ENCODE measurements around the gene FBLN5. TPM values are rescaled to one million over a fixed set of nuclear protein-coding genes. Genes with fewer than 3 reads are reported as not detected.
A peak's percentile ranks its signal among the peaks of the same experiment; 100 is the strongest.

The FBLN5 gene
- total RNA-seq, 6 experiments from 2014 or later = 6.7 to 36.3 (median 17.8) TPM

GRCh38 chr14:91985008-91985407, 37.5 kb upstream of the FBLN5 start:
- WGBS (ENCODE audit: insufficient coverage, low coverage, low lambda C conversion rate, missing lambda C conversion rate) = 78% methylated on average over 4 of the region's 4 CpGs
- no peaks in the 10 kb centered on the region for H3K27me3 ChIP-seq
- intact Hi-C loops (cut with DNase I) = no loop called here
- peak overlapping the region in 1 of 3 donors; percentile 16 for H3K27ac ChIP-seq
- H3K36me3 ChIP-seq = peaks cover 0 to 24% (median 8%) of the 10 kb centered on the region in 4 donors
- DNase-seq (no peak), ATAC-seq (no peak)
- H3K4me1 ChIP-seq = peaks cover 0 to 19% (median 0%) of the 10 kb centered on the region in 4 donors
- no peaks in the 10 kb centered on the region for H3K9me3 ChIP-seq
- TF ChIP-seq, protein P1, sequence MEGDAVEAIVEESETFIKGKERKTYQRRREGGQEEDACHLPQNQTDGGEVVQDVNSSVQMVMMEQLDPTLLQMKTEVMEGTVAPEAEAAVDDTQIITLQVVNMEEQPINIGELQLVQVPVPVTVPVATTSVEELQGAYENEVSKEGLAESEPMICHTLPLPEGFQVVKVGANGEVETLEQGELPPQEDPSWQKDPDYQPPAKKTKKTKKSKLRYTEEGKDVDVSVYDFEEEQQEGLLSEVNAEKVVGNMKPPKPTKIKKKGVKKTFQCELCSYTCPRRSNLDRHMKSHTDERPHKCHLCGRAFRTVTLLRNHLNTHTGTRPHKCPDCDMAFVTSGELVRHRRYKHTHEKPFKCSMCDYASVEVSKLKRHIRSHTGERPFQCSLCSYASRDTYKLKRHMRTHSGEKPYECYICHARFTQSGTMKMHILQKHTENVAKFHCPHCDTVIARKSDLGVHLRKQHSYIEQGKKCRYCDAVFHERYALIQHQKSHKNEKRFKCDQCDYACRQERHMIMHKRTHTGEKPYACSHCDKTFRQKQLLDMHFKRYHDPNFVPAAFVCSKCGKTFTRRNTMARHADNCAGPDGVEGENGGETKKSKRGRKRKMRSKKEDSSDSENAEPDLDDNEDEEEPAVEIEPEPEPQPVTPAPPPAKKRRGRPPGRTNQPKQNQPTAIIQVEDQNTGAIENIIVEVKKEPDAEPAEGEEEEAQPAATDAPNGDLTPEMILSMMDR (IDR thresholded peaks at IDR 0.05) = no peak
- TF ChIP-seq POLR2A (IDR thresholded peaks at IDR 0.05) = no peak
- no peak overlapping the region for H3K4me3 ChIP-seq

GRCh38 chr14:91983588-91983987, 36.1 kb upstream of the FBLN5 start:
- H3K36me3 ChIP-seq = peaks cover 0 to 25% (median 6%) of the 10 kb centered on the region in 4 donors
- intact Hi-C loops (cut with DNase I) = no loop called here
- no peak for DNase-seq

DNA sequence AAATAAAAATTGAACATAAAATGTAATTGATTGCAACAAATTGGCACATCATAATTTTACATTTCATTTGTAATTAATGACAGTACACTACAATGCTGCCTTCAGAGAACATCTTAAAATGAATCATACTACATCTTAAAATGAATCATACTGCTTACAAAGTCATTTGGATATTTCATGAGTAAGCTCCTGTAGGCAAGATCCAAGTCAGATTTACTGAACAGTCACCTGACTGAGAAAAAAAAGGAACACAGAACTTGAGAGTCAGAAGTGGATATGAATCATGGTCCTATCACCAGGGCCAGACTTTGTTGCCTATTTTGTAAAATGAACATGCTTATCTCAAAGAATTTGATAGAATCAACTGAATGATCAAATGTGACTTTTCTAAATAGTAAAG, 32.7 kb upstream of the FBLN5 start:
- no peak for TF ChIP-seq POLR2A (IDR thresholded peaks at IDR 0.05)
- TF ChIP-seq, protein P1 (IDR thresholded peaks at IDR 0.05) = no peak
- no peaks in the 10 kb centered on the region for H3K27me3 ChIP-seq
- no peak overlapping the region for H3K27ac ChIP-seq

More at GRCh38 chr14:91983588-91983987, 36.1 kb upstream of the FBLN5 start:
- TF ChIP-seq, protein P1 (IDR thresholded peaks at IDR 0.05) = no peak
- TF ChIP-seq POLR2A (IDR thresholded peaks at IDR 0.05) = no peak
- Histone ChIP-seq H3K4me1 (peaks cover 0 to 19% (median 0%) of the 10 kb centered on the region in 4 donors), H3K9me3 (no peaks in the 10 kb centered on the region), H3K27ac (no peak overlapping the region), H3K27me3 (no peaks in the 10 kb centered on the region), H3K4me3 (no peak overlapping the region)
- ATAC-seq = no peak
- WGBS (ENCODE audit: insufficient coverage, low coverage, low lambda C conversion rate, missing lambda C conversion rate) = 74% methylated on average over 4 of the region's 4 CpGs

GRCh38 chr14:91977884-91978283, 30.4 kb upstream of the FBLN5 start:
- no peaks in the 10 kb centered on the region for H3K4me1 ChIP-seq
- no peak overlapping the region for H3K27ac ChIP-seq
- TF ChIP-seq POLR2A (IDR thresholded peaks at IDR 0.05) = no peak
- TF ChIP-seq, protein P1 (IDR thresholded peaks at IDR 0.05) = no peak
- intact Hi-C loops (cut with DNase I) = no loop called here
- H3K4me3 ChIP-seq = no peak overlapping the region
- no peak for ATAC-seq
- no peak for DNase-seq
- H3K27me3 ChIP-seq = no peaks in the 10 kb centered on the region
- 95% methylated on average over 5 of the region's 5 CpGs for WGBS (ENCODE audit: insufficient coverage, low coverage, low lambda C conversion rate, missing lambda C conversion rate)
- no peaks in the 10 kb centered on the region for H3K9me3 ChIP-seq
- H3K36me3 ChIP-seq = peaks cover 0 to 27% (median 4%) of the 10 kb centered on the region in 4 donors

More for the DNA sequence above, 32.7 kb upstream of the FBLN5 start:
- peak in 1 of 4 donors; percentile 57 for ATAC-seq
- peaks cover 0 to 15% (median 1%) of the 10 kb centered on the region in 4 donors for H3K36me3 ChIP-seq
- no peaks in the 10 kb centered on the region for H3K9me3 ChIP-seq
- intact Hi-C loops (cut with DNase I) = no loop called here
- no peak overlapping the region for H3K4me3 ChIP-seq
- H3K4me1 ChIP-seq = no peaks in the 10 kb centered on the region
- no peak for DNase-seq

- H3K4me3 ChIP-seq = no peak overlapping the region
- H3K27ac ChIP-seq = no peak overlapping the region
- no peak for TF ChIP-seq POLR2A (IDR thresholded peaks at IDR 0.05)
- TF ChIP-seq, protein P1 (IDR thresholded peaks at IDR 0.05) = no peak
- H3K9me3 ChIP-seq = no peaks in the 10 kb centered on the region
- DNase-seq = no peak
- peaks cover 0 to 4% (median 0%) of the 10 kb centered on the region in 4 donors for H3K4me1 ChIP-seq
- ATAC-seq = no peak
- peaks cover 0 to 37% (median 6%) of the 10 kb centered on the region in 4 donors for H3K36me3 ChIP-seq
- intact Hi-C loops (cut with DNase I) = no loop called here
- no peaks in the 10 kb centered on the region for H3K27me3 ChIP-seq
These were observed 28.3 kb upstream of the FBLN5 start for GRCh38 chr14:91975763-91976162.

Measured in right lobe of liver (tissue), 6 donors.